Caco-2 (cell line): ENCODE data around the gene SGTA. TPM values are rescaled to one million over a fixed set of nuclear protein-coding genes. Genes with fewer than 3 reads are reported as not detected.

Experiments
- BruUV-seq: library from RNA; stranded (reverse); fragments of 400-500 nt; replicated peaks from 2 replicates; lab custom pipeline; 2021; lab: Mats Ljungman, UMichigan
- CTCF ChIA-PET: fragments of 300-600 bp; sonication (Branson Sonifier 250); formaldehyde crosslinking; loops from one replicate; lab custom pipeline; 2022; ENCODE audit warnings: antibody characterized with exemption; lab: Charles Lee
- POLR2A ChIA-PET: fragments of 300-600 bp; sonication (Branson Sonifier 250); formaldehyde crosslinking; loops from one replicate; lab custom pipeline; 2022; ENCODE audit warnings: antibody characterized with exemption; lab: Charles Lee
- DNase-seq, 2 experiments: peaks; one replicate each; pipeline versions ENCODE4 v3.0.0 to v3.0.0-alpha.2; 2020 to 2022
- H3K27me3 ChIP-seq: replicated peaks from 2 replicates; pipeline ENCODE4 v1.6.0; 2011; ENCODE audit warnings: low read length; ENCODE audit not compliant: control insufficient read depth, insufficient read depth
- H3K36me3 ChIP-seq: 2 replicates; pipeline ENCODE4 v1.5.1; 2011; ENCODE audit warnings: low read length; ENCODE audit not compliant: control insufficient read depth, insufficient read depth
- H3K4me1 ChIP-seq: fragments of 250-450 bp; sonication (Bioruptor Pico); 2 replicates; pipeline ENCODE4 v1.5.1; 2020; ENCODE audit warnings: mild to moderate bottlenecking
- H3K4me3 ChIP-seq: 2 replicates; pipeline ENCODE4 v1.5.1; 2011; ENCODE audit warnings: low read depth, mild to moderate bottlenecking, control low read depth, low read length
- H3K9me3 ChIP-seq: fragments of 250-450 bp; sonication (Bioruptor Pico); 2 replicates; pipeline ENCODE4 v1.5.1; 2020; ENCODE audit warnings: mild to moderate bottlenecking, moderate library complexity
- H3K27ac Mint-ChIP-seq: one replicate; pipeline ENCODE4 v1.8.0; 2022; ENCODE audit warnings: mixed read lengths; ENCODE audit not compliant: unreplicated experiment
- H3K27me3 Mint-ChIP-seq: one replicate; pipeline ENCODE4 v1.8.0; 2022; ENCODE audit warnings: mixed read lengths; ENCODE audit not compliant: insufficient read depth, unreplicated experiment
- H3K36me3 Mint-ChIP-seq: one replicate; pipeline ENCODE4 v1.8.0; 2022; ENCODE audit warnings: mild to moderate bottlenecking, mixed read lengths; ENCODE audit not compliant: insufficient read depth, unreplicated experiment
- H3K4me1 Mint-ChIP-seq: one replicate; pipeline ENCODE4 v1.8.0; 2022; ENCODE audit warnings: low read depth, mixed read lengths; ENCODE audit not compliant: unreplicated experiment
- H3K4me3 Mint-ChIP-seq: one replicate; pipeline ENCODE4 v1.8.0; 2022; ENCODE audit warnings: mild to moderate bottlenecking, moderate library complexity, mixed read lengths; ENCODE audit not compliant: unreplicated experiment
- H3K9me3 Mint-ChIP-seq: one replicate; pipeline ENCODE4 v1.8.0; 2022; ENCODE audit warnings: mixed read lengths; ENCODE audit not compliant: unreplicated experiment
- intact Hi-C: fragments of 100-400 bp; cut with micrococcal nuclease; formaldehyde crosslinking; loops from one replicate; pipeline ENCODE4 v1.10.0; 2022; ENCODE audit not compliant: unreplicated experiment
- total RNA-seq: library from RNA; stranded (reverse); gene quantifications from 2 replicates; pipeline ENCODE4 v1.2.3, GENCODE V29; 2022
- TF ChIP-seq, protein P1 (sequence below), 2 experiments: fragments of 200-600 bp in 1 of 2; IDR thresholded peaks; 1 replicate in 1 of 2; 2 replicates in 1 of 2; pipeline versions ENCODE4 v1.5.1 to v1.8.0; 2011 to 2022; ENCODE audit warnings: antibody characterized with exemption in 1 of 2, control low read depth in 1 of 2, inconsistent platforms in 1 of 2, low read depth in 1 of 2, low read length in 1 of 2, mild to moderate bottlenecking in 1 of 2, moderate library complexity in 1 of 2; ENCODE audit not compliant: insufficient read depth in 1 of 2, severe bottlenecking in 1 of 2, unreplicated experiment in 1 of 2

Gene SGTA
- total RNA-seq, 1 experiment from 2014 or later, result 90.1 TPM

DNA sequence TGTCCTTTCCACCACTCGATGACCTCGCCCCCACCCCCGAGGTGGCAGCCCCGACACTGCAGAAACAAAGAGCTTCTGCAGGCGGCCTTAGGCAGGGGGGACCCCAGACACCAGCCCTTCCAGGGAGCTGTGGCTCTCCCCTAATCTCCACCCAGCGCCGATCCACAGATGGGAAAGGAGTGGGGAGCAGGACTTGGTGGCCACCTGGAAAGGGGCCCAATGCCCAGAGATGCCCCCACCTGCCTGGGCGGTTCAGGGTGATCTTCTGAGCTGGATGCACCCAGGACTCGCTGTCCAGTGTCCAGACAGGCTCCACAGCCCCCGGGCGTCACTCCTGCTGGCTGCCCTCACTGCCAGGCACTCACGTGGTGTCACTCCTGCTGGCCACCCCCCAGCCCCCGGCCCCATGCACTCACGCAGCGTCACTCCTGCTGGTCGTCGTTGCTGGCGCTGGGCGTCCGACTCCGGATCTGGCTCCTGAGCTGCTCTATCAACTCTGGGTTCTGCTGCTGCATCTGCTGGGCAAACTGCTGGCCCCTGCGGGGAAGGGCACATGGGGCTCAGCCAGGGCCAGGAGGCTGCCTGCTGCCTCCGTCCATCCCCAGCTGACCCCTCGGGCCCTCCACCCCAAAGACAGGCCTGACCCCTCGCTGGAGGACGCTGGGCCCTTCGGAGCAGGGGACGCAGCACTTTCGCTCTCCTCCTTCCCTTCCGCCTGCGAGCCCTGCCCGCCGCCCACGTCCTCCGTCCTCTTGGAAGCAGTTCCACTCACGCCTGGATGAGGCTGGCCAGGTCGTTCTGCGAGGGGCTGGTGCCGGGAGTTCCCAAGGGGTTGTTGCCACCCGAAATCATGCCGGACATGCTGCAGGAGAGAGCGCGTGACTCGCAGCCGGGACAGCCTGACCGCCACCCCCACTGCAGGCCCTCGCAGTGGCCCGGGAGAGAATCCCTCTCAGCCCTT lies 25.9 kb downstream of the SGTA start:
- Histone ChIP-seq H3K9me3 (no peaks in the 10 kb centered on the region), H3K4me3 (no peak overlapping the region), H3K36me3 (no peaks in the 10 kb centered on the region; the same call in 1 of the 2 replicates), H3K27me3 (no peaks in the 10 kb centered on the region), H3K4me1 (no peaks in the 10 kb centered on the region)
- Mint-ChIP-seq H3K36me3 (peaks cover 78% of the 10 kb centered on the region), H3K27me3 (no peaks in the 10 kb centered on the region), H3K27ac (no peak overlapping the region), H3K4me3 (no peak overlapping the region), H3K4me1 (no peaks in the 10 kb centered on the region), H3K9me3 (no peaks in the 10 kb centered on the region)
- ChIA-PET POLR2A (no interaction called here), CTCF (no interaction called here)
- TF ChIP-seq, protein P1, sequence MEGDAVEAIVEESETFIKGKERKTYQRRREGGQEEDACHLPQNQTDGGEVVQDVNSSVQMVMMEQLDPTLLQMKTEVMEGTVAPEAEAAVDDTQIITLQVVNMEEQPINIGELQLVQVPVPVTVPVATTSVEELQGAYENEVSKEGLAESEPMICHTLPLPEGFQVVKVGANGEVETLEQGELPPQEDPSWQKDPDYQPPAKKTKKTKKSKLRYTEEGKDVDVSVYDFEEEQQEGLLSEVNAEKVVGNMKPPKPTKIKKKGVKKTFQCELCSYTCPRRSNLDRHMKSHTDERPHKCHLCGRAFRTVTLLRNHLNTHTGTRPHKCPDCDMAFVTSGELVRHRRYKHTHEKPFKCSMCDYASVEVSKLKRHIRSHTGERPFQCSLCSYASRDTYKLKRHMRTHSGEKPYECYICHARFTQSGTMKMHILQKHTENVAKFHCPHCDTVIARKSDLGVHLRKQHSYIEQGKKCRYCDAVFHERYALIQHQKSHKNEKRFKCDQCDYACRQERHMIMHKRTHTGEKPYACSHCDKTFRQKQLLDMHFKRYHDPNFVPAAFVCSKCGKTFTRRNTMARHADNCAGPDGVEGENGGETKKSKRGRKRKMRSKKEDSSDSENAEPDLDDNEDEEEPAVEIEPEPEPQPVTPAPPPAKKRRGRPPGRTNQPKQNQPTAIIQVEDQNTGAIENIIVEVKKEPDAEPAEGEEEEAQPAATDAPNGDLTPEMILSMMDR (IDR thresholded peaks at IDR 0.05; ENCODE audit: insufficient read depth in 1 of 2, low read depth in 1 of 2, low read length in 1 of 2, severe bottlenecking in 1 of 2, unreplicated experiment in 1 of 2), result no peak
- no TSS peak for BruUV-seq
- no peak for DNase-seq
- intact Hi-C loops, result no loop called here

DNA sequence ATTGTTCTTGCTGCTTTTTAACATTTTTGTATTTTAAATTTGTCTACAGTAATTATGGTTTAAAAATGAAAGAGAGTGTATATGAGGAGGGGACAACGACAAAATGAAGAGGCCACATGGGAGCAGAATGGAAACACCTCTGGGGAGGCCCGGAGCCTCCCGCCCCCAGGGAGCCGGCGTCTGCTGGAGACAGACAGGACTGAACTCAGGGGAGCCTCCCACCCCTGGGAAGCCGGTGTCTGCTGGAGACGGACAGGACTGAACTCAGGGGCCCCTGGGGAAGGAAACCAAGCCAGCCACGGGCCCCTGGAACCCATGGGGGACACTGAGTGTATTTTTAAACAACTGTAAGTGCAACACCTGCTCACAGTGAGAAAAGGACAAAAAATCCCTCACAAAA lies 26.6 kb downstream of the SGTA start:
- peaks cover 75% of the 10 kb centered on the region for H3K36me3 Mint-ChIP-seq
- Histone ChIP-seq H3K27me3 (no peaks in the 10 kb centered on the region), H3K4me3 (no peak overlapping the region), H3K9me3 (no peaks in the 10 kb centered on the region), H3K4me1 (no peaks in the 10 kb centered on the region), H3K36me3 (no peaks in the 10 kb centered on the region; the same call in 1 of the 2 replicates)
- ChIA-PET CTCF (no interaction called here), POLR2A (no interaction called here)
- intact Hi-C loops, result no loop called here
- H3K9me3 Mint-ChIP-seq, result no peaks in the 10 kb centered on the region
- TF ChIP-seq, protein P1 (IDR thresholded peaks at IDR 0.05; ENCODE audit: insufficient read depth in 1 of 2, low read depth in 1 of 2, low read length in 1 of 2, severe bottlenecking in 1 of 2, unreplicated experiment in 1 of 2), result no peak
- H3K27ac Mint-ChIP-seq, result no peak overlapping the region
- DNase-seq, result no peak
- no TSS peak for BruUV-seq
- no peaks in the 10 kb centered on the region for H3K27me3 Mint-ChIP-seq
- H3K4me1 Mint-ChIP-seq, result no peaks in the 10 kb centered on the region
- H3K4me3 Mint-ChIP-seq, result no peak overlapping the region

DNA sequence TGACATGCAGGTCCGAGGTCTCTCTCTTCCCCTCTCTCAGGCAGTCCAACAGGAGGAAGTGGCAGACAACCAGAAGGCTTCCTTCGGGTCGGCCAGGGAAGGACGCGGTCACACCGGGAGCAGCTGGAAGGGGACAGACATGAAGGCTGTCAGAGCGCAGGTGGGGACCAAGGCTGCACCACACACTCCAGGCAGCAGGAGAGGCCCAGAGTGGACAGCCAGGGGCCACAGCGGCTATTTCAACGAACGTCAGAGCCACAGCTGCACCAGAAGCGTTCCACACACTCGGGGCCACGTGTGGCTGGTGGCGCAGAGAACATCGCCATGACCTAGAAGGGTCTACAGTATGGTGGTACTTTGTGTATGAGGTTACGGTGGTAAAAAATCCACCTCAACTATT lies 27.3 kb downstream of the SGTA start:
- DNase-seq, result no peak
- Mint-ChIP-seq H3K4me3 (no peak overlapping the region), H3K4me1 (no peaks in the 10 kb centered on the region), H3K9me3 (no peaks in the 10 kb centered on the region), H3K36me3 (peaks cover 71% of the 10 kb centered on the region), H3K27ac (no peak overlapping the region), H3K27me3 (no peaks in the 10 kb centered on the region)
- Histone ChIP-seq H3K4me1 (no peaks in the 10 kb centered on the region), H3K36me3 (no peaks in the 10 kb centered on the region; the same call in 1 of the 2 replicates), H3K9me3 (no peaks in the 10 kb centered on the region), H3K4me3 (no peak overlapping the region), H3K27me3 (no peaks in the 10 kb centered on the region)
- TF ChIP-seq, protein P1 (IDR thresholded peaks at IDR 0.05; ENCODE audit: insufficient read depth in 1 of 2, low read depth in 1 of 2, low read length in 1 of 2, severe bottlenecking in 1 of 2, unreplicated experiment in 1 of 2), result no peak
- CTCF ChIA-PET, result no interaction called here
- no TSS peak for BruUV-seq
- POLR2A ChIA-PET, result no interaction called here
- intact Hi-C loops, result no loop called here
